Kidney (tissue), 14 donors: ENCODE measurements around the gene GDF10. TPM values are rescaled to one million over a fixed set of nuclear protein-coding genes. Genes with fewer than 3 reads are reported as not detected.

ENCODE experiments used
- DNase-seq, 5 donors: peaks; one replicate each; pipeline ENCODE4 v3.0.0-alpha.2; 2013 to 2020
- FAIRE-seq: peaks from 2 replicates; lab custom pipeline; 2012; peaks lifted over from hg19 to GRCh38; lab: Jason Lieb, UNC
- H3K27ac ChIP-seq, 2 donors: one replicate each; pipeline ENCODE4 v1.7.0; 2013; ENCODE audit warnings: low read depth in 2 of 2, low read length in 2 of 2, inconsistent platforms in 1 of 2
- H3K27me3 ChIP-seq: one replicate; pipeline ENCODE4 v1.7.1; 2013; ENCODE audit warnings: low read length, inconsistent platforms; ENCODE audit not compliant: control insufficient read depth, insufficient read depth
- H3K36me3 ChIP-seq, 3 donors: one replicate each; pipeline versions ENCODE4 v1.7.0 to v1.7.1; 2013; ENCODE audit warnings: low read length in 3 of 3, control low read depth in 1 of 3, inconsistent platforms in 1 of 3; ENCODE audit not compliant: insufficient read depth in 3 of 3, control insufficient read depth in 2 of 3
- H3K4me1 ChIP-seq, 3 donors: one replicate each; pipeline versions ENCODE4 v1.7.0 to v1.7.1; 2013; ENCODE audit warnings: low read length in 3 of 3, inconsistent platforms in 1 of 3, low read depth in 1 of 3; ENCODE audit not compliant: control insufficient read depth in 2 of 3, insufficient read depth in 2 of 3
- H3K4me3 ChIP-seq, 3 donors: one replicate each; pipeline versions ENCODE4 v1.7.0 to v1.8.1; 2013; ENCODE audit warnings: low read length in 3 of 3, control low read depth in 1 of 3, inconsistent platforms in 1 of 3
- H3K9ac ChIP-seq, 3 donors: one replicate each; pipeline versions ENCODE4 v1.7.0 to v1.7.1; 2013; ENCODE audit warnings: low read length in 3 of 3, control low read depth in 1 of 3, inconsistent platforms in 1 of 3
- H3K9me3 ChIP-seq, 3 donors: one replicate each; pipeline versions ENCODE4 v1.7.0 to v1.7.1; 2013; ENCODE audit warnings: low read length in 3 of 3, control low read depth in 1 of 3, inconsistent platforms in 1 of 3; ENCODE audit not compliant: control insufficient read depth in 2 of 3, insufficient read depth in 1 of 3
- intact Hi-C: fragments of 100-400 bp; cut with DNase I; formaldehyde crosslinking; loops from one replicate; pipeline ENCODE4 v1.11.1; 2022
- polyA plus RNA-seq: library from polyadenylated mRNA; stranded (reverse); fragments of 350-450 nt; fragmentation: Illumina TruSeq; extraction: RNeasy Lipid Tissue Mini Kit (QIAGEN cat#74804); gene quantifications from one replicate; pipeline ENCODE4 v1.2.3, GENCODE V29; 2014; ENCODE audit warnings: low read depth, low replicate concordance; ENCODE audit not compliant: insufficient read depth
- total RNA-seq: library from RNA; stranded (reverse); fragmentation: NEBNext Ultra II Directional; extraction: Animal tissue kit (Norgen Biotek cat#: 25700); gene quantifications from one replicate; pipeline ENCODE4 v1.2.1, GENCODE V29; 2021
- TF ChIP-seq, protein P1 (sequence below): IDR thresholded peaks from 3 replicates; pipeline ENCODE4 v1.5.1; 2012; ENCODE audit warnings: mild to moderate bottlenecking, moderate library complexity, borderline replicate concordance; ENCODE audit not compliant: insufficient read depth; ENCODE audit errors: extremely low read depth
- donor health status: control.
- donor health status: control.
- donor health status: control.
- donor health status: control.
- donor health status: control.
- donor health status: DM: yes; HTN: yes; CAD: no.
- donor health status: Normal renal cell carcinoma (clear cell type).

The GDF10 gene
- total and polyA plus RNA-seq, 2 donors from 2014 or later = 1.1 TPM; not detected in 1

GRCh38 chr10:47255866-47256265 lies 44.1 kb upstream of the GDF10 start:
- FAIRE-seq = no peak
- TF ChIP-seq, protein P1, sequence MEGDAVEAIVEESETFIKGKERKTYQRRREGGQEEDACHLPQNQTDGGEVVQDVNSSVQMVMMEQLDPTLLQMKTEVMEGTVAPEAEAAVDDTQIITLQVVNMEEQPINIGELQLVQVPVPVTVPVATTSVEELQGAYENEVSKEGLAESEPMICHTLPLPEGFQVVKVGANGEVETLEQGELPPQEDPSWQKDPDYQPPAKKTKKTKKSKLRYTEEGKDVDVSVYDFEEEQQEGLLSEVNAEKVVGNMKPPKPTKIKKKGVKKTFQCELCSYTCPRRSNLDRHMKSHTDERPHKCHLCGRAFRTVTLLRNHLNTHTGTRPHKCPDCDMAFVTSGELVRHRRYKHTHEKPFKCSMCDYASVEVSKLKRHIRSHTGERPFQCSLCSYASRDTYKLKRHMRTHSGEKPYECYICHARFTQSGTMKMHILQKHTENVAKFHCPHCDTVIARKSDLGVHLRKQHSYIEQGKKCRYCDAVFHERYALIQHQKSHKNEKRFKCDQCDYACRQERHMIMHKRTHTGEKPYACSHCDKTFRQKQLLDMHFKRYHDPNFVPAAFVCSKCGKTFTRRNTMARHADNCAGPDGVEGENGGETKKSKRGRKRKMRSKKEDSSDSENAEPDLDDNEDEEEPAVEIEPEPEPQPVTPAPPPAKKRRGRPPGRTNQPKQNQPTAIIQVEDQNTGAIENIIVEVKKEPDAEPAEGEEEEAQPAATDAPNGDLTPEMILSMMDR = no peak
- no peaks in the 10 kb centered on the region for H3K27me3 ChIP-seq
- no peak overlapping the region for H3K27ac ChIP-seq
- H3K9ac ChIP-seq = no peak overlapping the region
- no peaks in the 10 kb centered on the region for H3K4me1 ChIP-seq
- no peak for DNase-seq
- H3K9me3 ChIP-seq = no peaks in the 10 kb centered on the region
- no peaks in the 10 kb centered on the region for H3K36me3 ChIP-seq
- intact Hi-C loops = no loop called here
- no peak overlapping the region for H3K4me3 ChIP-seq

DNA sequence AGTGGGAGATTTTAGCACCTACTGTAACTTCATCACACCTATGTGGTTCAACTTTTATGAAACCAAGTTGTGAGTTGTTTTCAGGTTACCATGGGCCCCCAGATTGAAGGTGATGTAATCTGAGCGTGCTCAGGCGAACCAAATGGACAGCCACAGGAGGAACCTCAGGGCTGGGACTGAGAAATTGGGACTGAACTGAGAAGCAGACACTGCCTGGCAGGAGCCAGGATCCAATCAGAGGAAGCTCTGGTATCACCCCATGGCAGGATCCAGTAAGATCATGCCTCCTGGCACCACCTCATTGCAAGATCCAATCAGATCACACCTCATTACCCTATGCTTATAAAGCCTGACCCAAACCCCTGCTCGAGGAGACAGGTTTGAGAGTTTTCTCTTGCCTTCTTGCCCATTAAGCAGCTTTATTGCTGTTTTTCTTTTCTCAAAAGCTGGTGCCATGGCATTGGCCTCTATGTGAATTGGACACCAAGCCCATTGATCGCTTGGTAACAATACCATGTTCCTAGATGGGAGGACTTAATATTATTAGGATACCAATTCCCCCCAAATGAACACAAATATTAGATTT lies 43.2 kb upstream of the GDF10 start:
- intact Hi-C loops = no loop called here
- FAIRE-seq = no peak
- no peaks in the 10 kb centered on the region for H3K36me3 ChIP-seq

GRCh38 chr10:47257396-47258120 lies 42.4 kb upstream of the GDF10 start:
- DNase-seq (no peak), FAIRE-seq (no peak)
- TF ChIP-seq, protein P1 = no peak
- intact Hi-C loops = no loop called here
- no peaks in the 10 kb centered on the region for H3K4me1 ChIP-seq
- no peaks in the 10 kb centered on the region for H3K36me3 ChIP-seq
- H3K4me3 ChIP-seq = no peak overlapping the region
- no peak overlapping the region for H3K27ac ChIP-seq
- no peaks in the 10 kb centered on the region for H3K27me3 ChIP-seq
- H3K9ac ChIP-seq = no peak overlapping the region
- no peaks in the 10 kb centered on the region for H3K9me3 ChIP-seq

More for the DNA sequence above, 43.2 kb upstream of the GDF10 start:
- no peak overlapping the region for H3K27ac ChIP-seq
- DNase-seq = no peak
- no peaks in the 10 kb centered on the region for H3K27me3 ChIP-seq
- H3K4me1 ChIP-seq = no peaks in the 10 kb centered on the region
- H3K9ac ChIP-seq = no peak overlapping the region
- no peak overlapping the region for H3K4me3 ChIP-seq
- TF ChIP-seq, protein P1 = no peak
- no peaks in the 10 kb centered on the region for H3K9me3 ChIP-seq
